H9 (cell line): ENCODE data around the gene DSTN. TPM values are rescaled to one million over a fixed set of nuclear protein-coding genes. Genes with fewer than 3 reads are reported as not detected.

Experiments
- DNase-seq: peaks from one replicate; pipeline ENCODE4 v3.0.0-alpha.2; 2017
- H2AFZ ChIP-seq: one replicate; pipeline ENCODE4 v1.6.1; 2013; ENCODE audit warnings: mild to moderate bottlenecking, low read length, control low read depth, moderate library complexity
- H2AK5ac ChIP-seq: 2 replicates; pipeline ENCODE4 v1.6.1; 2013; ENCODE audit warnings: low read length, control low read depth, mixed read lengths; ENCODE audit not compliant: insufficient read length
- H2BK120ac ChIP-seq: one replicate; pipeline ENCODE4 v1.6.1; 2013; ENCODE audit warnings: low read depth, mild to moderate bottlenecking, low read length, control low read depth, inconsistent platforms; ENCODE audit not compliant: poor library complexity, severe bottlenecking
- H2BK12ac ChIP-seq: 2 replicates; pipeline ENCODE4 v1.6.1; 2013; ENCODE audit warnings: low read length, control low read depth, mixed read lengths, low read depth; ENCODE audit not compliant: insufficient read length
- H2BK15ac ChIP-seq: 2 replicates; pipeline ENCODE4 v1.6.1; 2013; ENCODE audit warnings: low read depth, low read length, control low read depth
- H2BK20ac ChIP-seq: one replicate; pipeline ENCODE4 v1.6.1; 2013; ENCODE audit warnings: low read depth, mild to moderate bottlenecking, low read length, control low read depth, inconsistent platforms; ENCODE audit not compliant: poor library complexity, severe bottlenecking
- H2BK5ac ChIP-seq: 2 replicates; pipeline ENCODE4 v1.6.1; 2013; ENCODE audit warnings: low read length, control low read depth, mixed read lengths; ENCODE audit not compliant: insufficient read length
- H3K14ac ChIP-seq: 2 replicates; pipeline ENCODE4 v1.6.1; 2013; ENCODE audit warnings: low read length, control low read depth; ENCODE audit not compliant: insufficient read depth
- H3K18ac ChIP-seq: 2 replicates; pipeline ENCODE4 v1.6.1; 2013; ENCODE audit warnings: low read depth, mild to moderate bottlenecking, mixed read lengths, low read length, control low read depth; ENCODE audit not compliant: insufficient read length
- H3K23ac ChIP-seq: 2 replicates; pipeline ENCODE4 v1.6.1; 2013; ENCODE audit warnings: low read length, control low read depth, mixed read lengths, low read depth; ENCODE audit not compliant: insufficient read length
- H3K23me2 ChIP-seq: 2 replicates; pipeline ENCODE4 v1.6.1; 2013; ENCODE audit warnings: low read depth, mild to moderate bottlenecking, mixed read lengths, low read length, control low read depth; ENCODE audit not compliant: insufficient read length, poor library complexity, severe bottlenecking
- H3K27ac ChIP-seq: 2 replicates; pipeline ENCODE4 v1.5.1; 2013; ENCODE audit warnings: low read length, control low read depth, mixed read lengths, low read depth; ENCODE audit not compliant: insufficient read length
- H3K27me3 ChIP-seq: 2 replicates; pipeline ENCODE4 v1.6.1; 2013; ENCODE audit warnings: low read length, control low read depth, inconsistent platforms; ENCODE audit not compliant: insufficient read depth
- H3K4ac ChIP-seq: 2 replicates; pipeline ENCODE4 v1.6.1; 2013; ENCODE audit warnings: low read depth, mild to moderate bottlenecking, control low read depth, inconsistent platforms, low read length, moderate library complexity
- H3K4me1 ChIP-seq: 2 replicates; pipeline ENCODE4 v1.6.1; 2013; ENCODE audit warnings: low read length, control low read depth, inconsistent platforms; ENCODE audit not compliant: insufficient read depth
- H3K4me2 ChIP-seq: 2 replicates; pipeline ENCODE4 v1.6.1; 2013; ENCODE audit warnings: low read length, control low read depth, mixed read lengths; ENCODE audit not compliant: insufficient read length, insufficient read depth
- H3K56ac ChIP-seq: 2 replicates; pipeline ENCODE4 v1.6.1; 2013; ENCODE audit warnings: low read depth, mild to moderate bottlenecking, mixed read lengths, low read length, control low read depth; ENCODE audit not compliant: insufficient read length
- H3K79me1 ChIP-seq: 2 replicates; pipeline ENCODE4 v1.6.1; 2013; ENCODE audit warnings: low read depth, mild to moderate bottlenecking, moderate library complexity, low read length, control low read depth, inconsistent platforms; ENCODE audit not compliant: insufficient read depth, poor library complexity, severe bottlenecking
- H3K79me2 ChIP-seq: 2 replicates; pipeline ENCODE4 v1.6.1; 2013; ENCODE audit warnings: low read length, control low read depth, inconsistent platforms; ENCODE audit not compliant: insufficient read depth
- H3K9ac ChIP-seq: 2 replicates; pipeline ENCODE4 v1.6.1; 2013; ENCODE audit warnings: low read length, control low read depth, mixed read lengths; ENCODE audit not compliant: insufficient read length; ENCODE audit errors: extremely low read depth
- H3K9me3 ChIP-seq: one replicate; pipeline ENCODE4 v1.6.1; 2013; ENCODE audit warnings: low read depth, low read length, inconsistent platforms; ENCODE audit not compliant: control insufficient read depth
- H3T11ph ChIP-seq: one replicate; pipeline ENCODE4 v1.6.1; 2013; ENCODE audit warnings: mild to moderate bottlenecking, low read length, control low read depth, inconsistent platforms
- H4K20me1 ChIP-seq: one replicate; pipeline ENCODE4 v1.6.1; 2013; ENCODE audit not compliant: control insufficient read depth, insufficient read length, insufficient read depth
- H4K5ac ChIP-seq: 2 replicates; pipeline ENCODE4 v1.6.1; 2013; ENCODE audit warnings: low read depth, mild to moderate bottlenecking, mixed read lengths, low read length, control low read depth; ENCODE audit not compliant: insufficient read length
- H4K8ac ChIP-seq: replicated peaks from 2 replicates; pipeline ENCODE4 v1.6.1; 2013; ENCODE audit warnings: low read length, control low read depth, mixed read lengths, low read depth; ENCODE audit not compliant: insufficient read length
- H4K91ac ChIP-seq: 2 replicates; pipeline ENCODE4 v1.6.1; 2013; ENCODE audit warnings: low read depth, mild to moderate bottlenecking, moderate library complexity, mixed read lengths, low read length, control low read depth; ENCODE audit not compliant: insufficient read length
- H3K27ac Mint-ChIP-seq, 3 experiments: 2 replicates in 2 of 3; 3 replicates in 1 of 3; pipeline ENCODE4 v1.8.0; 2020 to 2021; ENCODE audit warnings: mixed read lengths in 3 of 3, mild to moderate bottlenecking in 1 of 3, moderate library complexity in 1 of 3
- H3K27me3 Mint-ChIP-seq: 2 replicates; pipeline ENCODE4 v1.8.0; 2021; ENCODE audit warnings: low read depth, mild to moderate bottlenecking, moderate library complexity, mixed read lengths
- H3K36me3 Mint-ChIP-seq, 3 experiments: 2 replicates in 2 of 3; 3 replicates in 1 of 3; pipeline ENCODE4 v1.8.0; 2020 to 2021; ENCODE audit warnings: low read depth in 3 of 3, mixed read lengths in 3 of 3; ENCODE audit not compliant: insufficient read depth in 1 of 3
- H3K4me1 Mint-ChIP-seq, 2 experiments: 2 replicates each; pipeline ENCODE4 v1.8.0; 2020; ENCODE audit warnings: mixed read lengths in 2 of 2
- H3K4me3 Mint-ChIP-seq, 2 experiments: 2 replicates in 1 of 2; 3 replicates in 1 of 2; pipeline ENCODE4 v1.8.0; 2020 to 2021; ENCODE audit warnings: mild to moderate bottlenecking in 2 of 2, mixed read lengths in 2 of 2, moderate library complexity in 1 of 2
- H3K9me3 Mint-ChIP-seq, 2 experiments: 2 replicates in 1 of 2; 3 replicates in 1 of 2; pipeline ENCODE4 v1.8.0; 2020; ENCODE audit warnings: mild to moderate bottlenecking in 2 of 2, mixed read lengths in 2 of 2, moderate library complexity in 1 of 2
- CTCF ChIP-seq: fragments of 200-600 bp; sonication (generic); conservative IDR thresholded peaks from 3 replicates; pipeline ENCODE4 v1.8.0; 2021; ENCODE audit warnings: antibody characterized with exemption, mild to moderate bottlenecking
- WGBS: extraction: QIAGEN DNeasy Blood & Tissue Kit; methylation state at CpG from one replicate; pipeline ENCODE4 v1.1.7; 2013; ENCODE audit warnings: missing lambda C conversion rate, low lambda C conversion rate, mixed read lengths; ENCODE audit not compliant: insufficient read length; ENCODE audit errors: extremely low coverage; 5-methylcytosine and 5-hydroxymethylcytosine counted together
- total RNA-seq: library from RNA; stranded (reverse); gene quantifications from 2 replicates; pipeline ENCODE4 v1.2.1, GENCODE V29; 2021

Gene DSTN
- total RNA-seq, 1 experiment from 2014 or later, result 145 TPM

- peaks cover 0 to 2% of the 10 kb centered on the region in 2 experiments; a peak in 1 of 5 replicates for H3K9me3 Mint-ChIP-seq
- Histone ChIP-seq H2BK120ac (no peak overlapping the region), H2AK5ac (no peak overlapping the region), H3T11ph (no peak overlapping the region), H3K23me2 (no peaks in the 10 kb centered on the region), H3K9ac (no peak overlapping the region), H3K18ac (no peak overlapping the region), H3K9me3 (no peaks in the 10 kb centered on the region), H4K5ac (no peak overlapping the region), H3K56ac (no peak overlapping the region), H2BK15ac (no peak overlapping the region), H3K23ac (no peak overlapping the region), H3K79me2 (peaks cover 11% of the 10 kb centered on the region; the same call in 1 of the 2 replicates), H3K27ac (no peak overlapping the region), H4K91ac (no peak overlapping the region), H4K8ac (no peak overlapping the region), H3K79me1 (peaks cover 10% of the 10 kb centered on the region), H3K4me2 (no peak overlapping the region), H2BK12ac (no peak overlapping the region), H2AFZ (no peak overlapping the region), H2BK5ac (no peak overlapping the region), H4K20me1 (no peaks in the 10 kb centered on the region), H3K27me3 (no peaks in the 10 kb centered on the region), H3K4me1 (peaks cover 14% of the 10 kb centered on the region; the same call in 1 of the 2 replicates), H3K14ac (no peak overlapping the region), H3K4ac (no peak overlapping the region), H2BK20ac (no peak overlapping the region)
- no peak for DNase-seq
- no CpG with 5 or more reads among the region's 2 CpGs for WGBS
- H3K4me3 Mint-ChIP-seq, result no peak overlapping the region
- H3K27ac Mint-ChIP-seq, result no peak overlapping the region
- peaks cover 37 to 43% of the 10 kb centered on the region in 2 experiments for H3K4me1 Mint-ChIP-seq
- H3K36me3 Mint-ChIP-seq, result peaks cover 6 to 18% (median 9%) of the 10 kb centered on the region in 3 experiments
- no peak for TF ChIP-seq CTCF
- H3K27me3 Mint-ChIP-seq, result no peaks in the 10 kb centered on the region
Observed at GRCh38 chr20:17595856-17596255, 26.0 kb downstream of the DSTN start.
